ENCODE results near the gene KIF6.

DNA sequence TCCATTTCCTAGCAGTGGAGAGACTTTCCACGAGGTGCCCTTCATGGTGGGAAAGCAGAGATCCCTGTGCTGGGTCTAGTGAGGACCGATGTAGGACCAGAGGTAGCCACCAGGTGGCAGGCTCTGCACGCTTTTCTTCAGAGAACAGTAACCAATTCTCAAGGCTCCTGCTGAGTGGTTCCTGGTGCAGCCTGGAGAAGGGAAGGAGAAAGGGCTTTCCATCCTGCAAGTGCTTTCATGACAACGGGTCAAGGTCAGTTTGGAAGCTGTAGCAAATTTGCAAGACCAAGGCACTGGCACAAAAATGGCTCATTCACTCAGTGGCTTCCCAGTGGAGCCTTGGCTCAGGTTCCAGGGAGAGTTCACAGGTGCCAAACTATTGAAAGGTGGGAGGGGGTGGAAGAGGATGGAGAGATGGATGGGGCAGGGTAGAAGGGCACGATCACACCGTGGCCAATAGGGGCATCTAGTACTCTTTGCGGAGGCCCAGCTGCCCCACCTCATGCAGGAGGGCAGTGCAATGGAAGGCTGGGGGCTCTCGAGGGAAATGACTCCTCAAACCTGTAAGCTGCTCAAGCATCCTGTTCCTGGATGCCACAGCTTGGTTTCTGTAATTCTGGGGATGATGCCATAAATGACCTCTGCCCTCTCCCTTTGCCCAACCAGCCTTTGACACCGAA is 377.2 kb downstream of the KIF6 start:
- TF ChIP-seq, protein P1, sequence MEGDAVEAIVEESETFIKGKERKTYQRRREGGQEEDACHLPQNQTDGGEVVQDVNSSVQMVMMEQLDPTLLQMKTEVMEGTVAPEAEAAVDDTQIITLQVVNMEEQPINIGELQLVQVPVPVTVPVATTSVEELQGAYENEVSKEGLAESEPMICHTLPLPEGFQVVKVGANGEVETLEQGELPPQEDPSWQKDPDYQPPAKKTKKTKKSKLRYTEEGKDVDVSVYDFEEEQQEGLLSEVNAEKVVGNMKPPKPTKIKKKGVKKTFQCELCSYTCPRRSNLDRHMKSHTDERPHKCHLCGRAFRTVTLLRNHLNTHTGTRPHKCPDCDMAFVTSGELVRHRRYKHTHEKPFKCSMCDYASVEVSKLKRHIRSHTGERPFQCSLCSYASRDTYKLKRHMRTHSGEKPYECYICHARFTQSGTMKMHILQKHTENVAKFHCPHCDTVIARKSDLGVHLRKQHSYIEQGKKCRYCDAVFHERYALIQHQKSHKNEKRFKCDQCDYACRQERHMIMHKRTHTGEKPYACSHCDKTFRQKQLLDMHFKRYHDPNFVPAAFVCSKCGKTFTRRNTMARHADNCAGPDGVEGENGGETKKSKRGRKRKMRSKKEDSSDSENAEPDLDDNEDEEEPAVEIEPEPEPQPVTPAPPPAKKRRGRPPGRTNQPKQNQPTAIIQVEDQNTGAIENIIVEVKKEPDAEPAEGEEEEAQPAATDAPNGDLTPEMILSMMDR (conservative IDR thresholded peaks at IDR 0.05; ENCODE audit: low read depth, low read length) = peak; percentile 91
- TF ChIP-seq EZH2 (IDR thresholded peaks at IDR 0.05; ENCODE audit: borderline replicate concordance, low read depth, low read length, poor library complexity, severe bottlenecking) = no peak
